ENCODE data around the gene TMSB4Y.

The TMSB4Y gene

DNA sequence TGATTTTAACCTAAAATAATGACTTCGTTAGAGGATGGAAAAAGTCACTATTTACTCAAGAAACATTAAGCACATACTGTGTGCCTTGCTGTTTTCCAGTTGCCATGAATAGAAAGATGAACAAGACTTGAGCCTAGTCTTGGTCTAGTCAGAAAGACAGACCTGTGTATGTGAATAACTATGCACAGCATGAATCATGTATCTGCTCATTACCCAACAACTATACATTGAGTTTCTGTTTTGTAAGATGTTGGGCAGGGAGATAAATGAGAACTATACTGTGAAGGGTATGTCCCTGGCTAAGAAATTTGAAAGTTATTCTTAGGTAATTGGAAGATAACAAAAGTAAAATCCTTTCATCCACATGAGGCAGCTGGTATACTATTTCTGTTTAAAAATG, 4.3 kb downstream of the TMSB4Y start:
- Histone ChIP-seq H3K4me3 (replicated peaks; ENCODE audit: insufficient read depth, low read length) (no peak overlapping the region), H3K27ac (replicated peaks) (no peak overlapping the region), H3K27me3 (ENCODE audit: insufficient read depth, poor library complexity, severe bottlenecking) (no peaks in the 10 kb centered on the region)
- DNase-seq (ENCODE audit: low read depth in 1 of 2, low spot score in 1 of 2), result no peak
- TF ChIP-seq GABPA (IDR thresholded peaks at IDR 0.05; ENCODE audit: low read depth) (no peak), SPI1 (IDR thresholded peaks at IDR 0.05; ENCODE audit: borderline replicate concordance, low read depth) (no peak), POLR2AphosphoS5 (IDR thresholded peaks at IDR 0.05; ENCODE audit: low read depth) (no peak)
- TF ChIP-seq, protein P1, sequence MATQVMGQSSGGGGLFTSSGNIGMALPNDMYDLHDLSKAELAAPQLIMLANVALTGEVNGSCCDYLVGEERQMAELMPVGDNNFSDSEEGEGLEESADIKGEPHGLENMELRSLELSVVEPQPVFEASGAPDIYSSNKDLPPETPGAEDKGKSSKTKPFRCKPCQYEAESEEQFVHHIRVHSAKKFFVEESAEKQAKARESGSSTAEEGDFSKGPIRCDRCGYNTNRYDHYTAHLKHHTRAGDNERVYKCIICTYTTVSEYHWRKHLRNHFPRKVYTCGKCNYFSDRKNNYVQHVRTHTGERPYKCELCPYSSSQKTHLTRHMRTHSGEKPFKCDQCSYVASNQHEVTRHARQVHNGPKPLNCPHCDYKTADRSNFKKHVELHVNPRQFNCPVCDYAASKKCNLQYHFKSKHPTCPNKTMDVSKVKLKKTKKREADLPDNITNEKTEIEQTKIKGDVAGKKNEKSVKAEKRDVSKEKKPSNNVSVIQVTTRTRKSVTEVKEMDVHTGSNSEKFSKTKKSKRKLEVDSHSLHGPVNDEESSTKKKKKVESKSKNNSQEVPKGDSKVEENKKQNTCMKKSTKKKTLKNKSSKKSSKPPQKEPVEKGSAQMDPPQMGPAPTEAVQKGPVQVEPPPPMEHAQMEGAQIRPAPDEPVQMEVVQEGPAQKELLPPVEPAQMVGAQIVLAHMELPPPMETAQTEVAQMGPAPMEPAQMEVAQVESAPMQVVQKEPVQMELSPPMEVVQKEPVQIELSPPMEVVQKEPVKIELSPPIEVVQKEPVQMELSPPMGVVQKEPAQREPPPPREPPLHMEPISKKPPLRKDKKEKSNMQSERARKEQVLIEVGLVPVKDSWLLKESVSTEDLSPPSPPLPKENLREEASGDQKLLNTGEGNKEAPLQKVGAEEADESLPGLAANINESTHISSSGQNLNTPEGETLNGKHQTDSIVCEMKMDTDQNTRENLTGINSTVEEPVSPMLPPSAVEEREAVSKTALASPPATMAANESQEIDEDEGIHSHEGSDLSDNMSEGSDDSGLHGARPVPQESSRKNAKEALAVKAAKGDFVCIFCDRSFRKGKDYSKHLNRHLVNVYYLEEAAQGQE (IDR thresholded peaks at IDR 0.05; ENCODE audit: insufficient replicate concordance, low read depth), result no peak
- TF ChIP-seq, protein P2, sequence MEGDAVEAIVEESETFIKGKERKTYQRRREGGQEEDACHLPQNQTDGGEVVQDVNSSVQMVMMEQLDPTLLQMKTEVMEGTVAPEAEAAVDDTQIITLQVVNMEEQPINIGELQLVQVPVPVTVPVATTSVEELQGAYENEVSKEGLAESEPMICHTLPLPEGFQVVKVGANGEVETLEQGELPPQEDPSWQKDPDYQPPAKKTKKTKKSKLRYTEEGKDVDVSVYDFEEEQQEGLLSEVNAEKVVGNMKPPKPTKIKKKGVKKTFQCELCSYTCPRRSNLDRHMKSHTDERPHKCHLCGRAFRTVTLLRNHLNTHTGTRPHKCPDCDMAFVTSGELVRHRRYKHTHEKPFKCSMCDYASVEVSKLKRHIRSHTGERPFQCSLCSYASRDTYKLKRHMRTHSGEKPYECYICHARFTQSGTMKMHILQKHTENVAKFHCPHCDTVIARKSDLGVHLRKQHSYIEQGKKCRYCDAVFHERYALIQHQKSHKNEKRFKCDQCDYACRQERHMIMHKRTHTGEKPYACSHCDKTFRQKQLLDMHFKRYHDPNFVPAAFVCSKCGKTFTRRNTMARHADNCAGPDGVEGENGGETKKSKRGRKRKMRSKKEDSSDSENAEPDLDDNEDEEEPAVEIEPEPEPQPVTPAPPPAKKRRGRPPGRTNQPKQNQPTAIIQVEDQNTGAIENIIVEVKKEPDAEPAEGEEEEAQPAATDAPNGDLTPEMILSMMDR (IDR thresholded peaks at IDR 0.05; ENCODE audit: insufficient read depth, low read length), result no peak

DNA sequence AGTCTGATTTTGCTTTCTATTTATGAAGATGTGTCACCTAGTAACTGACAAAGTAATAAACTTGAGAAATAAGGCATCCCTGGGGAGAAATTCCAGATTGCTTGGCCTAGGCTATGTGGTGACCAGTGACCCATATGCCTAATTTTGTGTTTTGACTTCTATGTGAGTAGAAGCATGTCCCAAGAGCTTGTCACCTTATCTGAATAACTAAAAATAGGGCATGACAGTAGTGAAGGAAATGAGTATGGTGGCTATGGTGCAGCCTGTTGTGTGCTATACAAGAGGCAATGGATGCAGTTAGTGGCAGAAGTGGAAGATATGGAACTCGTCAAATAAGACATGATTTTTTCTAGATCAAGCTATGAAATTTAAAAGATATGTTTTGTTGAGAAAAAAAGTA, 15.3 kb downstream of the TMSB4Y start:
- TF ChIP-seq, protein P1 (IDR thresholded peaks at IDR 0.05; ENCODE audit: insufficient replicate concordance, low read depth), result no peak
- TF ChIP-seq POLR2AphosphoS5 (IDR thresholded peaks at IDR 0.05; ENCODE audit: low read depth) (no peak), GABPA (IDR thresholded peaks at IDR 0.05; ENCODE audit: low read depth) (no peak), SPI1 (IDR thresholded peaks at IDR 0.05; ENCODE audit: borderline replicate concordance, low read depth) (no peak)
- TF ChIP-seq, protein P2 (IDR thresholded peaks at IDR 0.05; ENCODE audit: insufficient read depth, low read length), result no peak

DNA sequence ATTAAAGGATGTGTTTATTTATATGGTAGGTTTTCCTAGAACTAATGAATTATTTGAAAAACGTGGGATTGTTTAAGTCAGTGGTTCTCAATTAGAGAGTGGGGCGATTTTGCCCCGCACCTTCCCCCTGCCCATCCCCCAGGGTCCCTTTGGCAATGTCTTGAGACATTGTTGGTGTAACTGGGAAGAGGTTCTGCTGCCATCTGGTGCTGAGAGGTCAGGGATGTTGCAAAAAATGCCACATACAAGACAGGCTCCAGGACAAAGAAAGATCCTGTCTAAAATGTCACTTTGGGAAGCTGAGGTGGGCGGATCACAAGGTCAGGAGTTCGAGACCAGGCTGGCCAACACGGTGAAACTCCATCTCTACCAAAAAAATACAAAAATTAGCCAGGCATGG, 25.8 kb downstream of the TMSB4Y start:
- no peak overlapping the region for H3K4me3 ChIP-seq (replicated peaks; ENCODE audit: insufficient read depth, low read length)
- TF ChIP-seq POLR2AphosphoS5 (IDR thresholded peaks at IDR 0.05; ENCODE audit: low read depth), result no peak
- no peak for DNase-seq (ENCODE audit: low read depth in 1 of 2, low spot score in 1 of 2)

More for the DNA sequence above, 15.3 kb downstream of the TMSB4Y start:
- H3K27ac ChIP-seq (replicated peaks), result no peak overlapping the region
- no peak overlapping the region for H3K4me3 ChIP-seq (replicated peaks; ENCODE audit: insufficient read depth, low read length)
- no peaks in the 10 kb centered on the region for H3K27me3 ChIP-seq (ENCODE audit: insufficient read depth, poor library complexity, severe bottlenecking)
- DNase-seq (ENCODE audit: low read depth in 1 of 2, low spot score in 1 of 2), result no peak

DNA sequence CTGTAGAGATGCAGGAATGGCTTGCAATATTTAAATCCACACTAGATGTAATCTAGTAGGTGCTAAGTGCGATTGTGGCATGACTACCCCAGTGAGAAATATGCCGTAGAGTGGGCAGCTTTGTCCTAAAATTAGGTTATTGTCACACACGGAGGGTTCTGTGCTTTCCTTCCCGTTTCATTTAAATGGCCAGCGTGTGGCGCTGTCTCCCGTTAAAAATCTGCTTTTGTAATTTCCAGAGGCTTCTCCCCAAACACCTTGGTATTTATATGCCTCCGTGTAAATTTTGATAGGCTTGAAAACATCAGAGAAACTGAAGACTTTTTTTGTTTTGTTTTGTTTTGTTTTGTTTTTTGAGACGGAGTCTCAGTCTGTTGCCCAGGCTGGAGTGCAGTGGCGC, 34.9 kb downstream of the TMSB4Y start:
- TF ChIP-seq POLR2AphosphoS5 (IDR thresholded peaks at IDR 0.05; ENCODE audit: low read depth) (no peak), GABPA (IDR thresholded peaks at IDR 0.05; ENCODE audit: low read depth) (no peak), SPI1 (IDR thresholded peaks at IDR 0.05; ENCODE audit: borderline replicate concordance, low read depth) (no peak)
- TF ChIP-seq, protein P1 (IDR thresholded peaks at IDR 0.05; ENCODE audit: insufficient replicate concordance, low read depth), result no peak
- TF ChIP-seq, protein P2 (IDR thresholded peaks at IDR 0.05; ENCODE audit: insufficient read depth, low read length), result no peak
- no peak overlapping the region for H3K27ac ChIP-seq (replicated peaks)
- no peak for DNase-seq (ENCODE audit: low read depth in 1 of 2, low spot score in 1 of 2)

More for the DNA sequence above, 25.8 kb downstream of the TMSB4Y start:
- Histone ChIP-seq H3K27me3 (ENCODE audit: insufficient read depth, poor library complexity, severe bottlenecking) (no peaks in the 10 kb centered on the region), H3K27ac (replicated peaks) (no peak overlapping the region)

More for the DNA sequence above, 34.9 kb downstream of the TMSB4Y start:
- Histone ChIP-seq H3K4me3 (replicated peaks; ENCODE audit: insufficient read depth, low read length) (no peak overlapping the region), H3K27me3 (ENCODE audit: insufficient read depth, poor library complexity, severe bottlenecking) (no peaks in the 10 kb centered on the region)
